Adrenal gland (tissue), 5 donors: ENCODE data around the gene MT1X.

Experiments used
- CTCF ChIP-seq, 6 experiments: fragments of 450-650 bp in 4 of 6; fragments of 200-600 bp in 2 of 6; sonication (generic) in 1 of 6; IDR thresholded peaks; 1 replicate in 5 of 6; 2 replicates in 1 of 6; pipeline versions ENCODE4 v1.5.1 to v1.8.0; 2016 to 2021; ENCODE audit warnings: antibody characterized with exemption in 6 of 6, mild to moderate bottlenecking in 2 of 6, moderate library complexity in 1 of 6
- POLR2A ChIP-seq, 2 donors: fragments of 450-650 bp; IDR thresholded peaks; one replicate each; pipeline ENCODE4 v1.6.1; 2017; ENCODE audit warnings: antibody characterized with exemption in 2 of 2, mild to moderate bottlenecking in 2 of 2, moderate library complexity in 1 of 2
- donor health status: DM: no; HTN: no; CAD: no.

GRCh38 chr16:56677474-56677873, 4.8 kb upstream of the MT1X start:
- no peak for TF ChIP-seq CTCF (IDR thresholded peaks at IDR 0.05)
- no peak for TF ChIP-seq POLR2A (IDR thresholded peaks at IDR 0.05)
